ENCODE measurements around the gene ALPG. TPM values are rescaled to one million over a fixed set of nuclear protein-coding genes. Genes with fewer than 3 reads are reported as not detected.

The ALPG gene
- total and polyA plus RNA-seq, 10 donors = not detected

DNA sequence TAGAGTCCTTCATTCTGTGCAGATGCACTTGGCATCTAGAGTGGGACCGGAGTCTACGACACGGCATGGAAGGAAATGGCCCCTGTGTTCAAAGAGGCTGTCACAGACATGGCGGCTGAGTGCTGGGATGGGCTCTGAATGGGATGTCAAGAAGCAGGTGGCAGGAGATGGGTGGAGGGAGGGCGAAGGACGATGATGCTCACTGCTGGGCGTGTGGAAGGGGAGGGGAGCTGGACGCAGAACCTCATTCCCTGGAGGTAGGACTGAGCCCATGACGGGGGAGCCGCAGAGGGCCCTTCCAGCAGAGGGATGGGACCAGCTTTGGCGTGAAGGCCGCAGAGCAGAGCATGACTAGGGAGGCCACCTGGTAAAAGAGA lies 30.5 kb downstream of the ALPG start:
- Histone ChIP-seq H3K27me3 (replicated peaks in 1 of 7) (peaks cover 0 to 19% (median 0%) of the 10 kb centered on the region in 7 donors), H3K4me3 (no peak overlapping the region), H3K36me3 (no peaks in the 10 kb centered on the region), H3K27ac (no peak overlapping the region), H3K9me3 (no peaks in the 10 kb centered on the region), H3K4me1 (peaks cover 0 to 13% (median 2%) of the 10 kb centered on the region in 6 donors)
- no peak for TF ChIP-seq POLR2AphosphoS5 (IDR thresholded peaks at IDR 0.05)
- intact Hi-C loops (cut with DNase I; ENCODE audit: low total_unique reads) = loop anchor here (5.0 kb wide), 1 partner anchor 530 kb away; no protein-coding TSS in a partner anchor
- WGBS, 5 donors = 85 to 91% (median 85%) methylated on average over 12 of the region's 12 CpGs
- DNase-seq = peak; percentile 49

DNA sequence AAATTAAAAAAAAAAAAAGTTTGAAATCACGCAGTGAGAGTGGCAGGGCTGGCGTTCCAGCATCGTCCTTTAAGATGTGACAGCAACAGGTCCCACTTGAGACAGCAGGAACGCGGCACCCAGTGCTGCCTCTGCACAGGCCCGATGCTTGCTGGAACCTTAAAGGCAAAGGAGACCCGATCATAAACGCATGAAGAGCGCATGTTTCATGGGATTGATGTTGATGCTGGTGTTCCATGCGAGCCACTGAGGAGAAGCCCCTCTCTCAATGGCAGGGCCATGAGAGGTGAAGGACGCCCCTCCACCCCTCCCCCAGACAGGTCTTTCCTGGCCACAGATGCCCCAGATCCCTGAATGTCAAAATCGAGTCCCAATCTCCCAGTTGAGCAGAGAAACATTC lies 31.4 kb downstream of the ALPG start:
- TF ChIP-seq POLR2AphosphoS5 (IDR thresholded peaks at IDR 0.05) (no peak), POLR2A (IDR thresholded peaks at IDR 0.05) (no peak)
- no peak for DNase-seq
- WGBS, 5 donors = 80 to 86% (median 85%) methylated on average over 12 of the region's 12 CpGs
- intact Hi-C loops (cut with DNase I; ENCODE audit: low total_unique reads) = loop anchor here (5.0 kb wide), 1 partner anchor 531 kb away; no protein-coding TSS in a partner anchor
- Histone ChIP-seq H3K36me3 (no peaks in the 10 kb centered on the region), H3K27ac (no peak overlapping the region), H3K9me3 (no peaks in the 10 kb centered on the region), H3K4me3 (no peak overlapping the region), H3K4me1 (peaks cover 0 to 13% (median 2%) of the 10 kb centered on the region in 6 donors), H3K27me3 (replicated peaks in 1 of 7) (peaks cover 0 to 19% (median 0%) of the 10 kb centered on the region in 7 donors)

DNA sequence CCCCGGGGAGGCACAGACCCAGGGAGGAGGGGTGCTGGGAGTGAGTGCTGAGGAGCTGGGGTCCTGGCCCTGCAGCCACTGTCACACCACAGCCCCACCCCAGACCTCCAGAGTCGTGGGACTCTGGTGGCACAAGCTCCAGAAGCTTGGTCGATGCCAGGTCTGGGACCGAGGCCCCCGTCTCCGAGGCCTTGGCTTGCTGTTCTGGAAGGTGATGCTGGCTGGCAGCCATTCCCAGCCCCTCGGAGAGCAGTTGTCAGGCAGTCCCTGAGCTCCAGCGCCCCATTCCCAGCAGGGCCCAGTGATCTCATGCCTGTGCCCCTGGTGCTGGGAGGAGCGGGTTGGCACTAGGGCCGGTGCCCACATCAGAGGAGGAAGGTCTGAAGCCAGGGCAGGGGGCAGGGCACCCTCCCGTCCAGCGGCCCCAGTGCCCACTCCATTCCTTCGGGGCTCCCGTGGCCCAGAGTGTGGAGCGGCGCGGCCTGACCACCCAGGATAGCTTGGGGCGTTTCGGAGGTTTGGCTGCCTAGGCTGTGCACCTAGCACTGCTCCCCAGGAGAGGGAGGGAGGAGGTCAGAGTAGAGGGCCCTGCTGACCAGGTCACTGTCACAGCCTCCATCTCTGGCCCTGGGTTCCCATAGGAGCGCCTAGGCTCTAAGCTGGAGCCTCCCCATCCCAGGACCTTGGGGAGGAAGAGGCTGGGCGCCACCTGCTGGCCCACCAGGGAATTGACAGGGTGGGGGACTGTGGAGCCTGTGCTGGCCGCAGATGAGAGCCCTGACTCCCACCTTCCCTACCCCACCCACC lies 32.5 kb downstream of the ALPG start:
- Histone ChIP-seq H3K27me3 (replicated peaks in 1 of 7) (peaks cover 0 to 21% (median 0%) of the 10 kb centered on the region in 7 donors), H3K36me3 (no peaks in the 10 kb centered on the region), H3K4me3 (no peak overlapping the region), H3K9me3 (no peaks in the 10 kb centered on the region), H3K27ac (no peak overlapping the region), H3K4me1 (peaks cover 0 to 14% (median 3%) of the 10 kb centered on the region in 6 donors)
- intact Hi-C loops (cut with DNase I; ENCODE audit: low total_unique reads) = loop anchor here (5.0 kb wide), 1 partner anchor 532 kb away; no protein-coding TSS in a partner anchor
- TF ChIP-seq, protein P1, sequence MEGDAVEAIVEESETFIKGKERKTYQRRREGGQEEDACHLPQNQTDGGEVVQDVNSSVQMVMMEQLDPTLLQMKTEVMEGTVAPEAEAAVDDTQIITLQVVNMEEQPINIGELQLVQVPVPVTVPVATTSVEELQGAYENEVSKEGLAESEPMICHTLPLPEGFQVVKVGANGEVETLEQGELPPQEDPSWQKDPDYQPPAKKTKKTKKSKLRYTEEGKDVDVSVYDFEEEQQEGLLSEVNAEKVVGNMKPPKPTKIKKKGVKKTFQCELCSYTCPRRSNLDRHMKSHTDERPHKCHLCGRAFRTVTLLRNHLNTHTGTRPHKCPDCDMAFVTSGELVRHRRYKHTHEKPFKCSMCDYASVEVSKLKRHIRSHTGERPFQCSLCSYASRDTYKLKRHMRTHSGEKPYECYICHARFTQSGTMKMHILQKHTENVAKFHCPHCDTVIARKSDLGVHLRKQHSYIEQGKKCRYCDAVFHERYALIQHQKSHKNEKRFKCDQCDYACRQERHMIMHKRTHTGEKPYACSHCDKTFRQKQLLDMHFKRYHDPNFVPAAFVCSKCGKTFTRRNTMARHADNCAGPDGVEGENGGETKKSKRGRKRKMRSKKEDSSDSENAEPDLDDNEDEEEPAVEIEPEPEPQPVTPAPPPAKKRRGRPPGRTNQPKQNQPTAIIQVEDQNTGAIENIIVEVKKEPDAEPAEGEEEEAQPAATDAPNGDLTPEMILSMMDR (IDR thresholded peaks at IDR 0.05 in 8 of 11, conservative IDR thresholded peaks at IDR 0.05 in 3 of 11) = peak in 8 of 11 experiments; percentile 12 to 82 (median 60)
- no peak for TF ChIP-seq POLR2AphosphoS5 (IDR thresholded peaks at IDR 0.05)
- TF ChIP-seq POLR2A (IDR thresholded peaks at IDR 0.05) = no peak
- WGBS, 5 donors = 51 to 84% (median 75%) methylated on average over 5 to 21 of the region's 22 CpGs
- DNase-seq = peak; percentile 72

DNA sequence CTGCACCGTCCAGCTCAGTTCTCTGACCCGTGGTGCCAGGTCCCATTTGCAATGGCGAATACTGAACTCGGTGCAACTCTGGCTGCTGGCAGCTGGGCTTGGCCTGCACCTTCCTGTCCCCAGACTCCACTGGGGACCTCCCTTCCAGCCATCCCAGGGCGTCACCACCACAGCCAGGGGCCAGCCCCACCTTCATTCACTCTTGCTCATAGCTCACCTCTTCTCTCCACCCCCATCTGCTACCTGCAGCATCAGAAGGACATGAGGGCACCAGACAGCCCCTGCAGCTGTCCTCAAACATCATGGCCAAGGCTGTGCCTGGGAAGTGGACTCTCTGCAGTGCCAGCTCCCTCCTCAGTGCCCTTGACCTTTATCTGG lies 33.1 kb downstream of the ALPG start:
- Histone ChIP-seq H3K4me1 (peaks cover 0 to 17% (median 4%) of the 10 kb centered on the region in 6 donors), H3K36me3 (no peaks in the 10 kb centered on the region), H3K9me3 (no peaks in the 10 kb centered on the region), H3K27me3 (replicated peaks in 1 of 7) (peaks cover 0 to 26% (median 0%) of the 10 kb centered on the region in 7 donors), H3K27ac (no peak overlapping the region), H3K4me3 (no peak overlapping the region)
- WGBS, 5 donors = 26 to 78% (median 42%) methylated on average over 1 to 3 of the region's 5 CpGs
- TF ChIP-seq POLR2A (IDR thresholded peaks at IDR 0.05) (no peak), POLR2AphosphoS5 (IDR thresholded peaks at IDR 0.05) (no peak)
- TF ChIP-seq, protein P1 (IDR thresholded peaks at IDR 0.05 in 8 of 11, conservative IDR thresholded peaks at IDR 0.05 in 3 of 11) = peak in 6 of 11 experiments; percentile 30 to 72 (median 62)
- intact Hi-C loops (cut with DNase I; ENCODE audit: low total_unique reads) = loop anchor here (5.0 kb wide), 2 partner anchors 112 to 532 kb away; no protein-coding TSS in a partner anchor
- DNase-seq = peak; percentile 57
